ENCODE results near the gene PRRG3.

DNA sequence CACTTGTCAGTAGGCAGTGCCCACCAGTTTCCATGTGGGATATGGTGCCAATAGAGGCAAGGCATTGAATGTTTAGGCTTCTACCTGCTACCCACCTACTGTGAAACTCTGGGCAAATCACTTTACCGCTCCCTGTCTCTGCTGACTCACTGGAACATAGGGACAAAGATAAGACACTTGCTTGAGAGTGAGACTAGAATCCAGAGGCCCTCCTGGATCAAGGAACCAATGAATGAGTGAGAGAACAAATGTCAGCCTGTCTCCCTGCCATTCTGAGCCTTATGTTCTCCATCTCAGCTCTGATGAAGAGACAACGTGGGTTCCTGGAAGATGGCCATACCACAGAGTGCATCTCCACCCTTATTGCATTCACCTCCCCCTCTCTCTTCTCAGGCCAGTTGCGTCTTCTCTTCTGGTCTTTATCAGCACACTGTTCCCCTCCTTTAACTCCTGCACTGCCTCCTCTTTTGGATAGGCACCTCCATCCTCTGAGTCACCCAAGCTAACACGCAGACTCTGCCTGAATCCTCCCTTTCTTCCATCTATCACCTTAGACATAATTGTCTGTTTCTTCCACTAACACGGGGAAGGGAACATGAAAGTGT, 15.4 kb upstream of the PRRG3 start:
- TF ChIP-seq SETDB1 (IDR thresholded peaks at IDR 0.05; ENCODE audit: low read length), result no peak
- TF ChIP-seq, protein P1, sequence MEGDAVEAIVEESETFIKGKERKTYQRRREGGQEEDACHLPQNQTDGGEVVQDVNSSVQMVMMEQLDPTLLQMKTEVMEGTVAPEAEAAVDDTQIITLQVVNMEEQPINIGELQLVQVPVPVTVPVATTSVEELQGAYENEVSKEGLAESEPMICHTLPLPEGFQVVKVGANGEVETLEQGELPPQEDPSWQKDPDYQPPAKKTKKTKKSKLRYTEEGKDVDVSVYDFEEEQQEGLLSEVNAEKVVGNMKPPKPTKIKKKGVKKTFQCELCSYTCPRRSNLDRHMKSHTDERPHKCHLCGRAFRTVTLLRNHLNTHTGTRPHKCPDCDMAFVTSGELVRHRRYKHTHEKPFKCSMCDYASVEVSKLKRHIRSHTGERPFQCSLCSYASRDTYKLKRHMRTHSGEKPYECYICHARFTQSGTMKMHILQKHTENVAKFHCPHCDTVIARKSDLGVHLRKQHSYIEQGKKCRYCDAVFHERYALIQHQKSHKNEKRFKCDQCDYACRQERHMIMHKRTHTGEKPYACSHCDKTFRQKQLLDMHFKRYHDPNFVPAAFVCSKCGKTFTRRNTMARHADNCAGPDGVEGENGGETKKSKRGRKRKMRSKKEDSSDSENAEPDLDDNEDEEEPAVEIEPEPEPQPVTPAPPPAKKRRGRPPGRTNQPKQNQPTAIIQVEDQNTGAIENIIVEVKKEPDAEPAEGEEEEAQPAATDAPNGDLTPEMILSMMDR (IDR thresholded peaks at IDR 0.05 in 2 of 3, conservative IDR thresholded peaks at IDR 0.05 in 1 of 3; ENCODE audit: insufficient read depth in 2 of 3, low read depth in 1 of 3, low read length in 3 of 3), result no peak
- no peak for TF ChIP-seq ZNF282 (CRISPR knock-in tag; IDR thresholded peaks at IDR 0.05)
- TF ChIP-seq MYBL2 (IDR thresholded peaks at IDR 0.05; ENCODE audit: low read depth), result no peak
- no peak for TF ChIP-seq MYBL2 (CRISPR knock-in tag; IDR thresholded peaks at IDR 0.05; ENCODE audit: borderline replicate concordance)
- TF ChIP-seq POLR2AphosphoS5 (IDR thresholded peaks at IDR 0.05; ENCODE audit: control insufficient read depth, insufficient read depth, low read depth, low read length), result no peak
- TF ChIP-seq BACH1 (tag; IDR thresholded peaks at IDR 0.05), result no peak
- TF ChIP-seq, protein P2, sequence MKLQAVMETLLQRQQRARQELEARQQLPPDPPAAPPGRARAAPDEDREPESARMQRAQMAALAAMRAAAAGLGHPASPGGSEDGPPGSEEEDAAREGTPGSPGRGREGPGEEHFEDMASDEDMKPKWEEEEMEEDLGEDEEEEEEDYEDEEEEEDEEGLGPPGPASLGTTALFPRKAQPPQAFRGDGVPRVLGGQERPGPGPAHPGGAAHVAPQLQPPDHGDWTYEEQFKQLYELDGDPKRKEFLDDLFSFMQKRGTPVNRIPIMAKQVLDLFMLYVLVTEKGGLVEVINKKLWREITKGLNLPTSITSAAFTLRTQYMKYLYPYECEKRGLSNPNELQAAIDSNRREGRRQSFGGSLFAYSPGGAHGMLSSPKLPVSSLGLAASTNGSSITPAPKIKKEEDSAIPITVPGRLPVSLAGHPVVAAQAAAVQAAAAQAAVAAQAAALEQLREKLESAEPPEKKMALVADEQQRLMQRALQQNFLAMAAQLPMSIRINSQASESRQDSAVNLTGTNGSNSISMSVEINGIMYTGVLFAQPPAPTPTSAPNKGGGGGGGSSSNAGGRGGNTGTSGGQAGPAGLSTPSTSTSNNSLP (IDR thresholded peaks at IDR 0.05; ENCODE audit: borderline replicate concordance, low read depth, low read length), result no peak
- no peak for TF ChIP-seq IRF2 (CRISPR knock-in tag; IDR thresholded peaks at IDR 0.05)
- no peak for TF ChIP-seq U2AF2 (optimal IDR thresholded peaks at IDR 0.05; ENCODE audit: low read depth, low read length)
- no peak for TF ChIP-seq NFYB (IDR thresholded peaks at IDR 0.05; ENCODE audit: extremely low read depth, insufficient read length)
- no peak for TF ChIP-seq FOXJ3 (CRISPR knock-in tag; IDR thresholded peaks at IDR 0.05)
- no peak for TF ChIP-seq NFE2L1 (tag; IDR thresholded peaks at IDR 0.05; ENCODE audit: borderline replicate concordance, low read depth)

All from K562 (cell line).